ENCODE measurements around the gene TK1.

The TK1 gene

DNA sequence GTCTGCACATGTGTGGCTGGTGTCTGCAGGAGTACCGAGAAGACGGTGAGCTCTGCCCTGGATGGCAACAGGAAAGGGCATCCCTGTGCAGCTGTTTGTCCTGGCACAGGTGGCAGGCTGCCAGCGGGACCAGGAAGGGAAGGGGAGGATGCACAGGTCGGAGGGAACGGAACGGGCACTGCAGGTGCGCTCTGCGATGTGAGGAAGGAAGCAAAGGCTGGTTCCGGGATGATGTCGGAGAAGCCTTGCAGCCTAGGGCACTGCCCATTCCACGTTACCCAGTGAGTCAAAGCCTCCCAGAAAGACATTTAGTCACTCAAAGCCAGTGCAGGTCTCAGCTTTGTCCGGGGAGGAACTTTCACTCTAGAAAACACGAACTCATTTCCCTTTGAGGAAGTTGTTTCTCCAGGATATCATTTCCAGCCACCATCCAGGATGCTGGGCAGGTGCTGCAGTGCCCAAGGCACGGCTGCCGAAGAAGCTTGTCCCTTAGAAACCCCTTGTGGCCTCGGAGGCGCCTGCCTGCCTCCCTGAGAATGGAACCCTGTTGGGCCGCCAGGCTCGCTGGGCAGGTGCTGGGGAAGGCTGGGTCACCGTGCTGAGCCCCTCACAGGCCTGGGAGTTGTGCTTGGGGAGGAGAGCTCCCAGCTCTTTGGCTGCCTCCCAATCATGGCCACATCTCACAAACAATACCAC lies 40.1 kb upstream of the TK1 start:
- Mint-ChIP-seq H3K4me1 (peaks cover 37% of the 10 kb centered on the region), H3K27me3 (ENCODE audit: low read depth) (peaks cover 45% of the 10 kb centered on the region), H3K27ac (no peak overlapping the region), H3K36me3 (ENCODE audit: low read depth) (peaks cover 18% of the 10 kb centered on the region), H3K9me3 (no peaks in the 10 kb centered on the region), H3K4me3 (no peak overlapping the region)
- TF ChIP-seq, protein P1, sequence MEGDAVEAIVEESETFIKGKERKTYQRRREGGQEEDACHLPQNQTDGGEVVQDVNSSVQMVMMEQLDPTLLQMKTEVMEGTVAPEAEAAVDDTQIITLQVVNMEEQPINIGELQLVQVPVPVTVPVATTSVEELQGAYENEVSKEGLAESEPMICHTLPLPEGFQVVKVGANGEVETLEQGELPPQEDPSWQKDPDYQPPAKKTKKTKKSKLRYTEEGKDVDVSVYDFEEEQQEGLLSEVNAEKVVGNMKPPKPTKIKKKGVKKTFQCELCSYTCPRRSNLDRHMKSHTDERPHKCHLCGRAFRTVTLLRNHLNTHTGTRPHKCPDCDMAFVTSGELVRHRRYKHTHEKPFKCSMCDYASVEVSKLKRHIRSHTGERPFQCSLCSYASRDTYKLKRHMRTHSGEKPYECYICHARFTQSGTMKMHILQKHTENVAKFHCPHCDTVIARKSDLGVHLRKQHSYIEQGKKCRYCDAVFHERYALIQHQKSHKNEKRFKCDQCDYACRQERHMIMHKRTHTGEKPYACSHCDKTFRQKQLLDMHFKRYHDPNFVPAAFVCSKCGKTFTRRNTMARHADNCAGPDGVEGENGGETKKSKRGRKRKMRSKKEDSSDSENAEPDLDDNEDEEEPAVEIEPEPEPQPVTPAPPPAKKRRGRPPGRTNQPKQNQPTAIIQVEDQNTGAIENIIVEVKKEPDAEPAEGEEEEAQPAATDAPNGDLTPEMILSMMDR (IDR thresholded peaks at IDR 0.05; ENCODE audit: unreplicated experiment in 3 of 3): no peak

DNA sequence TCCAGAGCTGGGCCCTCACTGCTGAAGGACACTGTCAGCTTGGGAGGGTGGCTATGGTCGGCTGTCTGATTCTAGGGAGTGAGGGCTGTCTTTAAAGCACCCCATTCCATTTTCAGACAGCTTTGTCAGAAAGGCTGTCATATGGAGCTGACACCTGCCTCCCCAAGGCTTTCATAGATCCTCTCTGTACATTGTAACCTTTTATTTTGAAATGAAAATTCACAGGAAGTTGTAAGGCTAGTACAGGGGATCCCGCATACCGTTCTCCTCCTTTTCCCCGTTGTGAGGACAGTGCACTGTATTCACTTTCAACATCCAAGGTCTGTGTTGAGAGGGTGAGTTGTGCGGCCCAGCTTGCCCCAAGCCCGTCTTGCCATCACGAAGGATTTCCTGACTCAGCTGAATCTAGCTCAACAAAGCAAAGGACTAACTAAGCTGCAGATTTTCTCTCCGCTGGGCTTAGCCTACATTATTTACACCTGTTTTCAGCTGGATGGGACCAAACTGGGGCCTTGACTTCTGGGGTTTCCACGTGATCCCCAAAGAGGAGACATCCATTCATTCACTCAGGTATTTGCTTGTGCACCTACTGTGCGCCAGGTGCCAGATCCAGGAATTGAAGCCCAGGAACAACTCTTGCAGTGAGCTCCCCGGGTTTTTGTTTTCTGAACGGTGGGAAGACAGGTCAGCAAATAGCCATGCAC lies 39.4 kb upstream of the TK1 start:
- no peaks in the 10 kb centered on the region for H3K9me3 Mint-ChIP-seq
- no peak overlapping the region for H3K27ac Mint-ChIP-seq
- H3K4me3 Mint-ChIP-seq: no peak overlapping the region
- TF ChIP-seq, protein P1 (IDR thresholded peaks at IDR 0.05; ENCODE audit: unreplicated experiment in 3 of 3): no peak
- H3K36me3 Mint-ChIP-seq (ENCODE audit: low read depth): peaks cover 18% of the 10 kb centered on the region
- H3K27me3 Mint-ChIP-seq (ENCODE audit: low read depth): peaks cover 40% of the 10 kb centered on the region
- peaks cover 37% of the 10 kb centered on the region for H3K4me1 Mint-ChIP-seq

DNA sequence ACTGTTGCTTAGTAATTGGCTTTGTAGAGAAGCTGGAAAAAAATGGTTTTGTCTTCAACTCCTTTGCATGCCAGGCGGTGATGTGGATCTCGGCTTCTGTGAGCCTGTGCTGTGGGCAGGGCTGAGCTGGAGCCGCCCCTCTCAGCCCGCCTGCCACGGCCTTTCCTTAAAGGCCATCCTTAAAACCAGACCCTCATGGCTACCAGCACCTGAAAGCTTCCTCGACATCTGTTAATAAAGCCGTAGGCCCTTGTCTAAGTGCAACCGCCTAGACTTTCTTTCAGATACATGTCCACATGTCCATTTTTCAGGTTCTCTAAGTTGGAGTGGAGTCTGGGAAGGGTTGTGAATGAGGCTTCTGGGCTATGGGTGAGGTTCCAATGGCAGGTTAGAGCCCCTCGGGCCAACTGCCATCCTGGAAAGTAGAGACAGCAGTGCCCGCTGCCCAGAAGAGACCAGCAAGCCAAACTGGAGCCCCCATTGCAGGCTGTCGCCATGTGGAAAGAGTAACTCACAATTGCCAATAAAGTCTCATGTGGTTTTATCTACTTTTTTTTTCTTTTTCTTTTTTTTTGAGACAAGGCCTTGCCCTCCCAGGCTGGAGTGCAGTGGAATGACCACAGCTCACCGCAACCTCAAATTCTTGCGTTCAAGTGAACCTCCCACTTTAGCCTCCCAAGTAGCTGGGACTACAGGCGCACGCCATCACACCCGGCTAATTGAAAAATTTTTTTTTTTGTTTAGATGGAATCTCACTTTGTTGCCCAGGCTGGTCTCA lies 38.4 kb upstream of the TK1 start:
- TF ChIP-seq, protein P1 (IDR thresholded peaks at IDR 0.05; ENCODE audit: unreplicated experiment in 3 of 3): no peak
- H3K27ac Mint-ChIP-seq: peak overlapping the region in 1 of 3 experiments; percentile 32
- H3K4me3 Mint-ChIP-seq: no peak overlapping the region
- peaks cover 31% of the 10 kb centered on the region for H3K27me3 Mint-ChIP-seq (ENCODE audit: low read depth)
- peaks cover 22% of the 10 kb centered on the region for H3K36me3 Mint-ChIP-seq (ENCODE audit: low read depth)
- no peaks in the 10 kb centered on the region for H3K9me3 Mint-ChIP-seq
- H3K4me1 Mint-ChIP-seq: peaks cover 33% of the 10 kb centered on the region

DNA sequence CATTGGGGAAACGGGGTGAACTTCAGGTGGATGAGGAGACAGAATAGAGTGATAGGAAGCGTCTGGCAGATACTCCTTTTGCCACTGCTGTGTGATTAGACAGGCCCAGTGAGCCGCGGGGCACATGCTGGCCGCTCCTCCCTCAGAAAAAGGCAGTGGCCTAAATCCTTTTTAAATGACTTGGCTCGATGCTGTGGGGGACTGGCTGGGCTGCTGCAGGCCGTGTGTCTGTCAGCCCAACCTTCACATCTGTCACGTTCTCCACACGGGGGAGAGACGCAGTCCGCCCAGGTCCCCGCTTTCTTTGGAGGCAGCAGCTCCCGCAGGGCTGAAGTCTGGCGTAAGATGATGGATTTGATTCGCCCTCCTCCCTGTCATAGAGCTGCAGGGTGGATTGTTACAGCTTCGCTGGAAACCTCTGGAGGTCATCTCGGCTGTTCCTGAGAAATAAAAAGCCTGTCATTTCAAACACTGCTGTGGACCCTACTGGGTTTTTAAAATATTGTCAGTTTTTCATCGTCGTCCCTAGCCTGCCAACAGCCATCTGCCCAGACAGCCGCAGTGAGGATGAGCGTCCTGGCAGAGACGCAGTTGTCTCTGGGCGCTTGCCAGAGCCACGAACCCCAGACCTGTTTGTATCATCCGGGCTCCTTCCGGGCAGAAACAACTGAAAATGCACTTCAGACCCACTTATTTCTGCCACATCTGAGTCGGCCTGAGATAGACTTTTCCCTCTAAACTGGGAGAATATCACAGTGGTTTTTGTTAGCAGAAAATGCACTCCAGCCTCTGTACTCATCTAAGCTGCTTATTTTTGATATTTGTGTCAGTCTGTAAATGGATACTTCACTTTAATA lies 37.6 kb upstream of the TK1 start:
- Mint-ChIP-seq H3K4me1 (peaks cover 38% of the 10 kb centered on the region), H3K36me3 (ENCODE audit: low read depth) (peaks cover 27% of the 10 kb centered on the region), H3K27me3 (ENCODE audit: low read depth) (peaks cover 23% of the 10 kb centered on the region), H3K4me3 (peak overlapping the region in 1 of 3 experiments; percentile 20), H3K9me3 (no peaks in the 10 kb centered on the region), H3K27ac (peak overlapping the region; percentile 13 to 32 (median 27))
- TF ChIP-seq, protein P1 (IDR thresholded peaks at IDR 0.05; ENCODE audit: unreplicated experiment in 3 of 3): no peak

DNA sequence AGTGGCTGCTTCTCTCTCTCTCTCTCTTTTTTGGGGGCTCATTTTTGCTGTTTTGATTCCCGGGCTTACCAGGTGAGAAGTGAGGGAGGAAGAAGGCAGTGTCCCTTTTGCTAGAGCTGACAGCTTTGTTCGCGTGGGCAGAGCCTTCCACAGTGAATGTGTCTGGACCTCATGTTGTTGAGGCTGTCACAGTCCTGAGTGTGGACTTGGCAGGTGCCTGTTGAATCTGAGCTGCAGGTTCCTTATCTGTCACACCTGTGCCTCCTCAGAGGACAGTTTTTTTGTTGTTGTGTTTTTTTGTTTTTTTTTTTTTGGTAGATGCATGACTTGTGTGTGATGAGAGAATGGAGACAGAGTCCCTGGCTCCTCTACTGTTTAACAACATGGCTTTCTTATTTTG lies 36.9 kb upstream of the TK1 start:
- peaks cover 39% of the 10 kb centered on the region for H3K4me1 Mint-ChIP-seq
- peaks cover 32% of the 10 kb centered on the region for H3K36me3 Mint-ChIP-seq (ENCODE audit: low read depth)
- TF ChIP-seq, protein P1 (IDR thresholded peaks at IDR 0.05; ENCODE audit: unreplicated experiment in 3 of 3): no peak
- H3K27me3 Mint-ChIP-seq (ENCODE audit: low read depth): peaks cover 19% of the 10 kb centered on the region
- H3K27ac Mint-ChIP-seq: peak overlapping the region; percentile 13 to 32 (median 27)
- no peak overlapping the region for H3K4me3 Mint-ChIP-seq
- no peaks in the 10 kb centered on the region for H3K9me3 Mint-ChIP-seq
